WTC11 (cell line): ENCODE measurements around the gene VSIR. TPM values are rescaled to one million over a fixed set of nuclear protein-coding genes. Genes with fewer than 3 reads are reported as not detected.

Source experiments
- ATAC-seq: fragments of 200-7000 bp; cut with Tn5 transposase; 2 replicates; pipeline ENCODE4 v1.10.0; 2021; ENCODE audit warnings: mild to moderate bottlenecking, moderate library complexity
- CTCF ChIA-PET: fragments of 300-600 bp; sonication (Branson Sonifier 250); formaldehyde crosslinking; loops from one replicate; lab custom pipeline; 2021; ENCODE audit warnings: antibody characterized with exemption; lab: Charles Lee
- POLR2A ChIA-PET: fragments of 350-600 bp; sonication (Branson Sonifier 250); formaldehyde crosslinking; loops from one replicate; lab custom pipeline; 2021; ENCODE audit warnings: antibody characterized with exemption; lab: Charles Lee
- DNase-seq: peaks from one replicate; pipeline ENCODE4 v3.0.0; 2021; ENCODE audit warnings: low spot score
- H3K27ac Mint-ChIP-seq: 2 replicates; pipeline ENCODE4 v1.8.0; 2021; ENCODE audit warnings: mixed read lengths
- H3K27me3 Mint-ChIP-seq: 2 replicates; pipeline ENCODE4 v1.8.0; 2021; ENCODE audit warnings: low read depth, mild to moderate bottlenecking, moderate library complexity, mixed read lengths
- H3K36me3 Mint-ChIP-seq: 2 replicates; pipeline ENCODE4 v1.8.0; 2021; ENCODE audit warnings: mixed read lengths
- H3K4me1 Mint-ChIP-seq: 2 replicates; pipeline ENCODE4 v1.8.0; 2022; ENCODE audit warnings: mixed read lengths
- H3K4me3 Mint-ChIP-seq: 2 replicates; pipeline ENCODE4 v1.8.0; 2021; ENCODE audit warnings: mild to moderate bottlenecking, moderate library complexity, mixed read lengths
- H3K9me3 Mint-ChIP-seq: 2 replicates; pipeline ENCODE4 v1.8.0; 2021; ENCODE audit warnings: mixed read lengths
- ESRRA ChIP-seq: sonication (generic); formaldehyde crosslinking; IDR thresholded peaks from 2 replicates; pipeline ENCODE4 v1.8.1; 2022; ENCODE audit warnings: mild to moderate bottlenecking, missing genetic modification reagents, borderline replicate concordance
- FOXJ3 ChIP-seq: sonication (generic); formaldehyde crosslinking; IDR thresholded peaks from 2 replicates; pipeline ENCODE4 v1.9.0; 2021; ENCODE audit warnings: missing genetic modification reagents, mild to moderate bottlenecking, borderline replicate concordance
- GRHL2 ChIP-seq: fragments of 250-450 bp; sonication (Bioruptor Pico); IDR thresholded peaks from 2 replicates; pipeline ENCODE4 v1.8.0; 2022; ENCODE audit warnings: mild to moderate bottlenecking, moderate library complexity; ENCODE audit not compliant: insufficient replicate concordance, severe bottlenecking
- JAZF1 ChIP-seq: fragments of 250-450 bp; sonication (Bioruptor Pico); IDR thresholded peaks from 2 replicates; pipeline ENCODE4 v1.9.0; 2021; ENCODE audit warnings: moderate library complexity, mild to moderate bottlenecking, inconsistent platforms
- KAT7 ChIP-seq: sonication (generic); formaldehyde crosslinking; IDR thresholded peaks from 2 replicates; pipeline ENCODE4 v1.8.1; 2023; ENCODE audit warnings: missing genetic modification reagents, mild to moderate bottlenecking, borderline replicate concordance
- NR3C1 ChIP-seq: sonication (generic); formaldehyde crosslinking; conservative IDR thresholded peaks from 2 replicates; pipeline ENCODE4 v1.8.1; 2023; ENCODE audit warnings: low read depth, mild to moderate bottlenecking, missing genetic modification reagents
- SMAD4 ChIP-seq: sonication (generic); formaldehyde crosslinking; IDR thresholded peaks from 2 replicates; pipeline ENCODE4 v1.8.0; 2022; ENCODE audit warnings: mild to moderate bottlenecking, missing genetic modification reagents
- ZNF138 ChIP-seq: sonication (generic); formaldehyde crosslinking; conservative IDR thresholded peaks from 2 replicates; pipeline ENCODE4 v1.8.1; 2022; ENCODE audit warnings: mild to moderate bottlenecking, moderate library complexity, missing genetic modification reagents
- ZNF219 ChIP-seq: sonication (generic); formaldehyde crosslinking; IDR thresholded peaks from 2 replicates; pipeline ENCODE4 v1.8.0; 2023; ENCODE audit warnings: missing genetic modification reagents, mild to moderate bottlenecking, borderline replicate concordance
- ZNF671 ChIP-seq: fragments of 250-450 bp; sonication (Bioruptor Pico); IDR thresholded peaks from 2 replicates; pipeline ENCODE4 v1.8.0; 2021; ENCODE audit warnings: mild to moderate bottlenecking
- total RNA-seq: library from RNA; stranded (reverse); gene quantifications from 3 replicates; pipeline ENCODE4 v1.2.3, GENCODE V29; 2021
- TF ChIP-seq, protein P1 (sequence below): sonication (generic); formaldehyde crosslinking; IDR thresholded peaks from 2 replicates; pipeline ENCODE4 v1.8.1; 2023; ENCODE audit warnings: mild to moderate bottlenecking, moderate library complexity, missing genetic modification reagents
- TF ChIP-seq, protein P2 (sequence below): sonication (generic); formaldehyde crosslinking; IDR thresholded peaks from 2 replicates; pipeline ENCODE4 v1.8.0; 2022; ENCODE audit warnings: mild to moderate bottlenecking, missing genetic modification reagents
- TF ChIP-seq, protein P3 (sequence below): fragments of 250-450 bp; sonication (Bioruptor Pico); IDR thresholded peaks from 2 replicates; pipeline ENCODE4 v2.1.2; 2022; ENCODE audit warnings: mild to moderate bottlenecking, moderate library complexity
- TF ChIP-seq, protein P4 (sequence below): sonication (generic); formaldehyde crosslinking; IDR thresholded peaks from 2 replicates; pipeline ENCODE4 v1.8.0; 2022; ENCODE audit warnings: mild to moderate bottlenecking, missing genetic modification reagents
- TF ChIP-seq, protein P5 (sequence below): sonication (generic); formaldehyde crosslinking; conservative IDR thresholded peaks from 2 replicates; pipeline ENCODE4 v1.8.1; 2022; ENCODE audit warnings: mild to moderate bottlenecking, missing genetic modification reagents
- TF ChIP-seq, protein P6 (sequence below): fragments of 250-450 bp; sonication (Bioruptor Pico); IDR thresholded peaks from 2 replicates; pipeline ENCODE4 v1.9.0; 2021; ENCODE audit warnings: mild to moderate bottlenecking
- TF ChIP-seq, protein P7 (sequence below): sonication (generic); formaldehyde crosslinking; IDR thresholded peaks from 2 replicates; pipeline ENCODE4 v1.8.1; 2022; ENCODE audit warnings: missing genetic modification reagents, borderline replicate concordance

Gene VSIR
- total RNA-seq, 1 experiment from 2014 or later: 0.74 TPM

DNA sequence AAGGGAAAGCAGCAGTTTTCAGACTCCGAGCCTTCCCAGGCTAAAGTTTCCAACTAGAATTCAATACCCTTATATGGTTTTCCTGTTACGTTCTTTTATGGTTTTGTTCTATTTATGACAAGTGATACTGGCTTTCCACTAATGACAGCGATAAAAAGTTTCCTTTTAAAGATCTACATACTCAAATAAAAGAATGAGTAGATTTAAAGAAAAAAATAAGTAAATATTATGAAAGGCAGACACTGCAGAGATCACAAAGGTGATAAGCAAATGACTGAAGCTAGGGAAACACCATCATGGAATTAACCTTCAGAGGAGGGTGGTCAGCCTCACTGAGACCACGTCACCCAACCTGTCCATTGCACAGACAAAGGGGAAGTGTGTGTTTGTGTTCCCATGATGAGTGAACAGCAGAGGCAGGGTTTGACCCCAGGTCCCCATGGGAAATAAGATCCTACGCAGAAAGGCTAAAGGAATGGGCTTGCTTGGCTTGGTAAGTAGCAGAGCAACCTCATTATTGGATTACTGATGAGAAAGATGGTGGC, 4.0 kb downstream of the VSIR start:
- ChIA-PET POLR2A (no interaction called here), CTCF (interaction anchor here (1.1 kb wide), 1 partner anchor 127 kb away, joined by 4 read pairs; no protein-coding TSS in a partner anchor)
- TF ChIP-seq ESRRA (CRISPR knock-in tag): no peak
- TF ChIP-seq, protein P1, sequence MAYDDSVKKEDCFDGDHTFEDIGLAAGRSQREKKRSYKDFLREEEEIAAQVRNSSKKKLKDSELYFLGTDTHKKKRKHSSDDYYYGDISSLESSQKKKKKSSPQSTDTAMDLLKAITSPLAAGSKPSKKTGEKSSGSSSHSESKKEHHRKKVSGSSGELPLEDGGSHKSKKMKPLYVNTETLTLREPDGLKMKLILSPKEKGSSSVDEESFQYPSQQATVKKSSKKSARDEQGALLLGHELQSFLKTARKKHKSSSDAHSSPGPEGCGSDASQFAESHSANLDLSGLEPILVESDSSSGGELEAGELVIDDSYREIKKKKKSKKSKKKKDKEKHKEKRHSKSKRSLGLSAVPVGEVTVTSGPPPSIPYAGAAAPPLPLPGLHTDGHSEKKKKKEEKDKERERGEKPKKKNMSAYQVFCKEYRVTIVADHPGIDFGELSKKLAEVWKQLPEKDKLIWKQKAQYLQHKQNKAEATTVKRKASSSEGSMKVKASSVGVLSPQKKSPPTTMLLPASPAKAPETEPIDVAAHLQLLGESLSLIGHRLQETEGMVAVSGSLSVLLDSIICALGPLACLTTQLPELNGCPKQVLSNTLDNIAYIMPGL: no peak
- Mint-ChIP-seq H3K27me3 (peaks cover 25% of the 10 kb centered on the region), H3K27ac (no peak overlapping the region), H3K36me3 (no peaks in the 10 kb centered on the region), H3K4me1 (peaks cover 6% of the 10 kb centered on the region), H3K4me3 (no peak overlapping the region), H3K9me3 (no peaks in the 10 kb centered on the region)
- DNase-seq: no peak
- no peak for ATAC-seq

DNA sequence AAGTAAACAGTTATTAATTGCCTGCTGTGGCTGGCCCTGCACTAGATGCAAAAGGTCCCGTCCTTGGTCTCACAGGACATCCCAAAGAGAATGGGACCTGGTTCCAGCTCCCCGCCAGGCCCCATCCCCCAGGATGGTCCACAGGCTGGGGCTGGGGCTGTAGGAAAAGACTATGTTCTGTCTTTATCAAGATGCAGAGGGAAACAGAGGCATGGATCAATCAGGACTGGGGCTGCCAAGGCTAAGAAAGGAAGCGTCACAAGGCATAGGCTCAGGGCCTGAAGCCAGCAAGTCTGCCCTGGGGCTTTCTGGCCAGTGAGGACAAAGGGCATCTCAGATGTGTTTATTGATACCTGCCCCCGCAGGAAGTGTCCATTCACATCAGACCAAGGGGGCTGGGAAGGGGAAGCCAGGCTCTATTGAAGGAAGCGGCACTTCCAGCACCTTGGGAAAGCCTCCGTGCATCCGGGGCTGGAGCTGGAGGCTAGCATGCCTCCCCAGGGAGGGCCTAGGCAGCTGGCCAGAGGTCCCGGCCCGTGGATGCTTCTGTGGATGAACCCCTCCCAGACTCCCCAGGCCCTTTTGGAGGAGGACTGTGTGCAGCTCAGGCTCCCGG, 5.8 kb downstream of the VSIR start:
- Mint-ChIP-seq H3K4me1 (peaks cover 4% of the 10 kb centered on the region), H3K36me3 (no peaks in the 10 kb centered on the region), H3K4me3 (no peak overlapping the region), H3K27ac (no peak overlapping the region), H3K27me3 (peaks cover 10% of the 10 kb centered on the region), H3K9me3 (no peaks in the 10 kb centered on the region)
- ATAC-seq (no peak), DNase-seq (no peak)
- POLR2A ChIA-PET: no interaction called here
- CTCF ChIA-PET: interaction anchor here (1.2 to 2.1 kb wide), 3 partner anchors 21 to 59 kb away, joined by 3 to 5 read pairs (median 5); no protein-coding TSS in a partner anchor
- TF ChIP-seq ZNF219 (CRISPR knock-in tag) (no peak), NR3C1 (no peak), KAT7 (CRISPR knock-in tag) (no peak), JAZF1 (CRISPR knock-in tag) (no peak), FOXJ3 (no peak), SMAD4 (CRISPR knock-in tag) (no peak), GRHL2 (CRISPR knock-in tag) (no peak)
- TF ChIP-seq, protein P2, sequence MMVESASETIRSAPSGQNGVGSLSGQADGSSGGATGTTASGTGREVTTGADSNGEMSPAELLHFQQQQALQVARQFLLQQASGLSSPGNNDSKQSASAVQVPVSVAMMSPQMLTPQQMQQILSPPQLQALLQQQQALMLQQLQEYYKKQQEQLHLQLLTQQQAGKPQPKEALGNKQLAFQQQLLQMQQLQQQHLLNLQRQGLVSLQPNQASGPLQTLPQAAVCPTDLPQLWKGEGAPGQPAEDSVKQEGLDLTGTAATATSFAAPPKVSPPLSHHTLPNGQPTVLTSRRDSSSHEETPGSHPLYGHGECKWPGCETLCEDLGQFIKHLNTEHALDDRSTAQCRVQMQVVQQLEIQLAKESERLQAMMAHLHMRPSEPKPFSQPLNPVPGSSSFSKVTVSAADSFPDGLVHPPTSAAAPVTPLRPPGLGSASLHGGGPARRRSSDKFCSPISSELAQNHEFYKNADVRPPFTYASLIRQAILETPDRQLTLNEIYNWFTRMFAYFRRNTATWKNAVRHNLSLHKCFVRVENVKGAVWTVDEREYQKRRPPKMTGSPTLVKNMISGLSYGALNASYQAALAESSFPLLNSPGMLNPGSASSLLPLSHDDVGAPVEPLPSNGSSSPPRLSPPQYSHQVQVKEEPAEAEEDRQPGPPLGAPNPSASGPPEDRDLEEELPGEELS (CRISPR knock-in tag): no peak
- TF ChIP-seq, protein P3, sequence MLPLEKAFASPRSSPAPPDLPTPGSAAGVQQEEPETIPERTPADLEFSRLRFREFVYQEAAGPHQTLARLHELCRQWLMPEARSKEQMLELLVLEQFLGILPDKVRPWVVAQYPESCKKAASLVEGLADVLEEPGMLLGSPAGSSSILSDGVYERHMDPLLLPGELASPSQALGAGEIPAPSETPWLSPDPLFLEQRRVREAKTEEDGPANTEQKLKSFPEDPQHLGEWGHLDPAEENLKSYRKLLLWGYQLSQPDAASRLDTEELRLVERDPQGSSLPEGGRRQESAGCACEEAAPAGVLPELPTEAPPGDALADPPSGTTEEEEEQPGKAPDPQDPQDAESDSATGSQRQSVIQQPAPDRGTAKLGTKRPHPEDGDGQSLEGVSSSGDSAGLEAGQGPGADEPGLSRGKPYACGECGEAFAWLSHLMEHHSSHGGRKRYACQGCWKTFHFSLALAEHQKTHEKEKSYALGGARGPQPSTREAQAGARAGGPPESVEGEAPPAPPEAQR (CRISPR knock-in tag): no peak
- TF ChIP-seq, protein P4, sequence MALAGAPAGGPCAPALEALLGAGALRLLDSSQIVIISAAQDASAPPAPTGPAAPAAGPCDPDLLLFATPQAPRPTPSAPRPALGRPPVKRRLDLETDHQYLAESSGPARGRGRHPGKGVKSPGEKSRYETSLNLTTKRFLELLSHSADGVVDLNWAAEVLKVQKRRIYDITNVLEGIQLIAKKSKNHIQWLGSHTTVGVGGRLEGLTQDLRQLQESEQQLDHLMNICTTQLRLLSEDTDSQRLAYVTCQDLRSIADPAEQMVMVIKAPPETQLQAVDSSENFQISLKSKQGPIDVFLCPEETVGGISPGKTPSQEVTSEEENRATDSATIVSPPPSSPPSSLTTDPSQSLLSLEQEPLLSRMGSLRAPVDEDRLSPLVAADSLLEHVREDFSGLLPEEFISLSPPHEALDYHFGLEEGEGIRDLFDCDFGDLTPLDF (CRISPR knock-in tag): no peak

DNA sequence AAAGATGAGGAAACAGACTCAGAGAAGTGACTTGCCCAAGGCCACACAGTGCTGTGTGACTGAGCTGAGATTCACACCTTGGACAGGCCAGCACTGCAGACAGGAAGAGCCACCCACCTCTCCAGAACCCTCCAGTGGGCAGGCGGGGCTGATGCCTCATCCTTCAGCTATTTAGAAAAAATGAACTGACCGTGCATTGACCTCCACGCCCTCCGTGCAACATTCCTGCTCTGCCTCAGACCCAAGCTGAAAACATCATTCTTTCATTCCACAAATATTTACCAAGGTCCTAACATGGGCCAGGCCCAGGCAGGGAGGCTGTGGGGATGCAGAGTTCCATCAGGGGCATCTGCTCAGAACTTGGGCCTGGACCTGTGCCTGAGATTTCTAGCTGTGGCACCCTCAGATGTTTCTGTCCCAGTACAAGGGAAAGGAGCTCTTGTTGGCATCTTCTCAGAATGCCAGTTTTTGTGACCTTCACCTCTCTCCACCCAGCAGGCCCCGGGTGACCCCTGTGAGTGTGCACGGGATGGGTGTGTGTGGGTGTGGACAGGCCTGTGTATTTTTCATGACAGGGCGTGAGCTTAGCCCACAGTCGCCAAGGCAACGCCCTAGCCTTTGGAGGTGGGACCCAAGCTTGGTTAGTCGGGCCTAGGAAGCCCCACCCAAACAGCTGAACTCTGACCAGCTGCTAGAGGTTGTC, 6.5 kb downstream of the VSIR start:
- Mint-ChIP-seq H3K27ac (no peak overlapping the region), H3K9me3 (no peaks in the 10 kb centered on the region), H3K36me3 (no peaks in the 10 kb centered on the region), H3K4me1 (peaks cover 4% of the 10 kb centered on the region), H3K27me3 (peaks cover 4% of the 10 kb centered on the region; the same call in 1 of the 2 replicates), H3K4me3 (no peak overlapping the region)
- DNase-seq: no peak
- POLR2A ChIA-PET: no interaction called here
- ATAC-seq: no peak
- CTCF ChIA-PET: interaction anchor here (1.4 to 2.1 kb wide), 2 partner anchors 20 to 58 kb away, joined by 3 to 5 read pairs; no protein-coding TSS in a partner anchor
- TF ChIP-seq, protein P3 (CRISPR knock-in tag): no peak
- TF ChIP-seq JAZF1 (CRISPR knock-in tag): no peak
- TF ChIP-seq, protein P5, sequence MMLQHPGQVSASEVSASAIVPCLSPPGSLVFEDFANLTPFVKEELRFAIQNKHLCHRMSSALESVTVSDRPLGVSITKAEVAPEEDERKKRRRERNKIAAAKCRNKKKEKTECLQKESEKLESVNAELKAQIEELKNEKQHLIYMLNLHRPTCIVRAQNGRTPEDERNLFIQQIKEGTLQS (CRISPR knock-in tag): no peak
- TF ChIP-seq ZNF138 (CRISPR knock-in tag): no peak
- TF ChIP-seq ZNF671: no peak
- TF ChIP-seq, protein P6, sequence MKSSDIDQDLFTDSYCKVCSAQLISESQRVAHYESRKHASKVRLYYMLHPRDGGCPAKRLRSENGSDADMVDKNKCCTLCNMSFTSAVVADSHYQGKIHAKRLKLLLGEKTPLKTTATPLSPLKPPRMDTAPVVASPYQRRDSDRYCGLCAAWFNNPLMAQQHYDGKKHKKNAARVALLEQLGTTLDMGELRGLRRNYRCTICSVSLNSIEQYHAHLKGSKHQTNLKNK: no peak
- TF ChIP-seq, protein P7, sequence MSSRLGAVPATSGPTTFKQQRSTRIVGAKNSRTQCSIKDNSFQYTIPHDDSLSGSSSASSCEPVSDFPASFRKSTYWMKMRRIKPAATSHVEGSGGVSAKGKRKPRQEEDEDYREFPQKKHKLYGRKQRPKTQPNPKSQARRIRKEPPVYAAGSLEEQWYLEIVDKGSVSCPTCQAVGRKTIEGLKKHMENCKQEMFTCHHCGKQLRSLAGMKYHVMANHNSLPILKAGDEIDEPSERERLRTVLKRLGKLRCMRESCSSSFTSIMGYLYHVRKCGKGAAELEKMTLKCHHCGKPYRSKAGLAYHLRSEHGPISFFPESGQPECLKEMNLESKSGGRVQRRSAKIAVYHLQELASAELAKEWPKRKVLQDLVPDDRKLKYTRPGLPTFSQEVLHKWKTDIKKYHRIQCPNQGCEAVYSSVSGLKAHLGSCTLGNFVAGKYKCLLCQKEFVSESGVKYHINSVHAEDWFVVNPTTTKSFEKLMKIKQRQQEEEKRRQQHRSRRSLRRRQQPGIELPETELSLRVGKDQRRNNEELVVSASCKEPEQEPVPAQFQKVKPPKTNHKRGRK: no peak
